Cardiac fibroblast (primary cell): ENCODE measurements around the gene BPHL.
A peak's percentile ranks its signal among the peaks of the same experiment; 100 is the strongest.
"Not testable (repeated sequence)": the region's sequence is repeated elsewhere in the genome, so short reads cannot be mapped to it uniquely, and the experiment has no call there.

Experiments
- DNase-seq, 2 donors: peaks; one replicate each; pipeline versions ENCODE4 v3.0.0 to v3.0.0-alpha.2; 2010; ENCODE audit warnings: low read depth in 2 of 2
- H3K4me3 ChIP-seq, 2 donors: replicated peaks in 1 of 2; 1 replicate in 1 of 2; 2 replicates in 1 of 2; pipeline ENCODE4 v1.5.1; 2011; ENCODE audit warnings: low read depth in 2 of 2, low read length in 2 of 2, mild to moderate bottlenecking in 2 of 2, moderate library complexity in 1 of 2
- TF ChIP-seq, protein P1 (sequence below): IDR thresholded peaks from one replicate; pipeline ENCODE4 v1.5.1; 2011; ENCODE audit warnings: low read depth, mild to moderate bottlenecking, low read length, inconsistent platforms

The BPHL gene

DNA sequence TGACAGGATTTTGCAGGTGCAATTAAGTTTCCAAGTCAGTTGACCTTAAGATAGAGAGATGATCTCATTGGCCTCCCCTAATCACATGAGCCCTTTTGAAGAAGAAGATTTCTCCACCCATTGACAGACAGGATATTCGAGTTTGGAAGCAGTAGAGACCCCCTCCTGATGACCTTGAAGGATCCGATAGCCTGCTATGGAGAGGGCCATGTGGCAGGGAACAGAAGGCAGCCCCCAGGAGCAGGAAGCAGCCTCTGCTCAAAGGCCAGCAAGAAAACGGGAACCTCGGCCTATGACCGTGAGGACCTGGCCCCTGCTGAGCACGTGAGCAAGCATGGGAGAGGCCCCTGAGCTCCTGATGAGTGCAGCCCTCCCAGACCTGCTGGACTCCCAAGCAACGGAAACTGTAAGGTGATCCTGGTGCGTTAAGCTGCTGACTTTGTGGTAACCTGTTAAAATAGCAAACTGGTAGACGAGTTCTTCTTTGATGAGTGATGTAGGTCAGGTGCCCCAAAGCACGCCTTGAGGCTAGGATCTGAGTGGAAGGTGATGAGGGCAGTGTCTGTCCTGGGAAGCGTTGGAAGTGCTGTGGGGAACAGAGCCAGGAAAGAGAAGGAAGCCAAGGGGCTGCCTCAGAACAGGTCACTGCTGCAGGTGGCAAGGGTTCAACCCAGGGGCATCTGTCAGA is 57.3 kb downstream of the BPHL start:
- TF ChIP-seq, protein P1, sequence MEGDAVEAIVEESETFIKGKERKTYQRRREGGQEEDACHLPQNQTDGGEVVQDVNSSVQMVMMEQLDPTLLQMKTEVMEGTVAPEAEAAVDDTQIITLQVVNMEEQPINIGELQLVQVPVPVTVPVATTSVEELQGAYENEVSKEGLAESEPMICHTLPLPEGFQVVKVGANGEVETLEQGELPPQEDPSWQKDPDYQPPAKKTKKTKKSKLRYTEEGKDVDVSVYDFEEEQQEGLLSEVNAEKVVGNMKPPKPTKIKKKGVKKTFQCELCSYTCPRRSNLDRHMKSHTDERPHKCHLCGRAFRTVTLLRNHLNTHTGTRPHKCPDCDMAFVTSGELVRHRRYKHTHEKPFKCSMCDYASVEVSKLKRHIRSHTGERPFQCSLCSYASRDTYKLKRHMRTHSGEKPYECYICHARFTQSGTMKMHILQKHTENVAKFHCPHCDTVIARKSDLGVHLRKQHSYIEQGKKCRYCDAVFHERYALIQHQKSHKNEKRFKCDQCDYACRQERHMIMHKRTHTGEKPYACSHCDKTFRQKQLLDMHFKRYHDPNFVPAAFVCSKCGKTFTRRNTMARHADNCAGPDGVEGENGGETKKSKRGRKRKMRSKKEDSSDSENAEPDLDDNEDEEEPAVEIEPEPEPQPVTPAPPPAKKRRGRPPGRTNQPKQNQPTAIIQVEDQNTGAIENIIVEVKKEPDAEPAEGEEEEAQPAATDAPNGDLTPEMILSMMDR: no peak
- no peak for DNase-seq
- no peak overlapping the region for H3K4me3 ChIP-seq

DNA sequence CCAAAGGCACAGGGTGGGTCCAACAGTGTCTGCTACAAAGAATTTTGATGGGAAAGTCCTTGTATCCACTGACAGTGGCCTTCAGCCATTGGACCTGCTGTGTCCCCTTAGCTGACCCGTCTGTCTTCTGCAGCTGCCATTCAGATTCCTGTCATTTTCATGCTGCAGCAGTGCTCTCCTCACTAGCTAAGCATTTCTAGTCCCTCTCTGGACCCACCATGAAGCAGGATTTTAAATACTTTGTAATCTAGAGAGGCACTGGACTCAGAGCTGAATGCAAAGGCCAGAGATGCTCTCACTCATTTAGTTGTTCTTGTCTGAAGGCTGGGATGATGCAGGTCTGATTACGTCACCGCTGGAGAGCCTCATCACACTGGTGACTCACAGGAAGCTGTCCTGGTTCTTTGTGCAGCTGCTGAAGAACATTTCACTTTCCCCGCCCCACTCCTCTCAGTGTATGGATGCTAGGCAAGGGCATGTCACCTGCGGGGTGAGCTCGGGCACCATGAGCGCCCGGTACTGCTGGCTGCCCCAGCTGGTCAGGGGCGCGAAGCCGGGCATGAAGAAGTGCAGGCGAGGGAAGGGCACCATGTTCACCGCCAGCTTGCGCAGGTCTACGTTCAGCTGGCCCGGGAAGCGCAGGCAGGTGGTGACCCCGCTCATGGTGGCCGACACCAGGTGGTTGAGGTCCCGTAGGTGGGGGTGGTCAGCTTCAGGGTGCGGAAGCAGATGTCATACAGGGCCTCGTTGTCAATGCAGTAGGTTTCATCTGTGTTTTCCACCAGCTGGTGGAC is 58.2 kb downstream of the BPHL start:
- H3K4me3 ChIP-seq: no peak overlapping the region
- DNase-seq: peak; percentile 88 to 96
- TF ChIP-seq, protein P1: no peak

GRCh38 chr6:3178666-3179065 is 60.2 kb downstream of the BPHL start:
- DNase-seq, H3K4me3 ChIP-seq: not testable (repeated sequence)

DNA sequence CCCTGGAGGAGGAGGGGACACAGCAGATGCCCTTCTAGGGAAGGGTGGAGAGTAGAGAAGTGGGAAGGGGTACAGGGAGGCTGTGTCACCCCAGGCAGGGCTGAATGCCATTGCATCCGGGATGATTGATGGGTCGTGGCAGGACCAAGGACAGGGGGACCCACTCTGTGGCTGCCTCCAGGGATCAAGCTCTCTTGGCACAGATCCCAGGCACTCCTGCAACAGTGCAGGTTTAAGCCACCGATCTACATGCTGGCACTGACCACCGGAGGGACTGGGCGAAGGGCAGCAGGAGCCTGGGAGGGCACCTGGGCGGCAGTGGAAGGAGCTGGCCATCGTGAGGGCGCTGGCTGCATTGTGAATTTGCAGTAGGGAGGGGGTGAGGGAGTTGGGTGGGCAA is 61.4 kb downstream of the BPHL start:
- not testable (repeated sequence) for DNase-seq
- peak overlapping the region in 1 of 2 donors; percentile 41 for H3K4me3 ChIP-seq

DNA sequence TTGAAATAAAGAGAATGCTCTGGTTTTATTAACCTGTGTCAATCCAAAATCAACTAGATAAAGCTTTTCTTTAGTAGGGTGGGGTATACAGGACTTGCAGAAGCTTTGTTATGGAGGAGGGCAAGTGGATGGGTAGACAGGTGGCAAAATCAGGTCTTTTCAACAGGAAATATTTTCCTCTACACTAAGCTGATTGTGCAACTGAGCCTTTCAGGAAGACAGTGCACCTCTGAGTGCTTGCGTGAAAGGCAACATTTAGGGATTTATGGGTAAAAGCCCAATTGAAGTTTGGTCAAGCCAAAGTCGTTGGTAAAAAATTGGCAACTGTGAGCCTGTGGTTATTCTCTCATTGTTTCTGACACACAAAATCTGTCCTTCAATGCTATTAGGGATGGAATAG is 62.6 kb downstream of the BPHL start:
- no peak for DNase-seq
- TF ChIP-seq, protein P1: no peak
- no peak overlapping the region for H3K4me3 ChIP-seq

DNA sequence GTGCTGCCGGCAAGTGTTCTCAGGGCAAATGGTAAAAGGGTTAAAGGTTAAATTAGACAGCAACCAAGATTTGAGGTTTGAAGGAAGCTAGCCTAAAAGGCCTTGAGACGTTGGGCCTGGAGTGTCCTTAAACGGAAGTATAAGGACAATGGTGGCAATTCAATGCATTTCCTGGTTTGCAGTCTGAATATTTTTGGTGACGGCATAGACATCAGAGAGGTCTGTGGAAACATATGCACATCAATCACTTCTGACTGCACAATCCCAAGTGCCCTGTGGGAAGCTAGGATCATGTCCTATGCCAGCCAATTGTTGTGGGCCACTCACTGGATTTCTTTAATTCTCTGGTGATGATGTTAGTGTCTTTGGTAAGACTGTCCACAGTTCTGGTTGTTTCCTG is 64.6 kb downstream of the BPHL start:
- no peak overlapping the region for H3K4me3 ChIP-seq
- TF ChIP-seq, protein P1: no peak
- DNase-seq: no peak

DNA sequence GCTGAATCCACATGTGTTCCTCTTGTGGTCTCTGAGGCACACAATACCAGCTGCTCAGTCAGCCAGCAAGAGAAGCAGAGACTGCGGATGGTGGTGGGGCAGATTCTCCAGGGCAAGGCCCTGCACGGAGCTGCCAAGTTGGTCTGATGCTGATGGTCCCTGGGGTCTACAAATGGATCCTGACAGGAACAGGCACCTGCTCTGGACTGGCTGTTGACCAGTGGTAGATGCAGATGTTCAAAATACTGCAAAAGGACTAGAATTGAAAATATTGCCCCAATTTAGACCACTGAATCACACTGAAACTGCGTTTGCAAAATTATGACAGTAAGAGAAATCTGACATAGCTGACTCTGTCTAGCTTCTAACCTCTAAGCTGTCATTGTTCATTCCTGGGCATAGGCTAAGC is 68.5 kb downstream of the BPHL start:
- no peak overlapping the region for H3K4me3 ChIP-seq
- DNase-seq: no peak
- TF ChIP-seq, protein P1: no peak
